Measurements from ENCODE around the gene PXMP4. TPM values are rescaled to one million over a fixed set of nuclear protein-coding genes. Genes with fewer than 3 reads are reported as not detected.

PXMP4 gene, protein sequence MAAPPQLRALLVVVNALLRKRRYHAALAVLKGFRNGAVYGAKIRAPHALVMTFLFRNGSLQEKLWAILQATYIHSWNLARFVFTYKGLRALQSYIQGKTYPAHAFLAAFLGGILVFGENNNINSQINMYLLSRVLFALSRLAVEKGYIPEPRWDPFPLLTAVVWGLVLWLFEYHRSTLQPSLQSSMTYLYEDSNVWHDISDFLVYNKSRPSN
- total RNA-seq, result 7.7 TPM
- polyA plus RNA-seq (ENCODE audit: insufficient read depth in 1 of 8, insufficient read length in 8 of 8, low replicate concordance in 1 of 8), result 10 to 100 TPM in 2 of 8 donors, 1 to 10 TPM in 6; 8.0 to 10.7 (median 8.6) TPM
- long read RNA-seq, donor 1, full-length matches to known transcripts, result 3 of 3 reads
- long read RNA-seq, donor 1, partial matches to known transcripts, result 0 of 3 reads
- long read RNA-seq, donor 1, other reads (novel, unspliced or antisense), result 0 of 3 reads
- long read RNA-seq, donor 2, result 0 reads
- long read RNA-seq, donor 3, full-length matches to known transcripts, result 5 of 5 reads
- long read RNA-seq, donor 3, partial matches to known transcripts, result 0 of 5 reads
- long read RNA-seq, donor 3, other reads (novel, unspliced or antisense), result 0 of 5 reads
- long read RNA-seq, donor 4, full-length matches to known transcripts, result 3 of 3 reads
- long read RNA-seq, donor 4, partial matches to known transcripts, result 0 of 3 reads
- long read RNA-seq, donor 4, other reads (novel, unspliced or antisense), result 0 of 3 reads
- long read RNA-seq, donor 5, full-length matches to known transcripts, result 9 of 9 reads
- long read RNA-seq, donor 5, partial matches to known transcripts, result 0 of 9 reads
- long read RNA-seq, donor 5, other reads (novel, unspliced or antisense), result 0 of 9 reads
- long read RNA-seq, donor 6, full-length matches to known transcripts, result 4 of 4 reads
- long read RNA-seq, donor 6, partial matches to known transcripts, result 0 of 4 reads
- long read RNA-seq, donor 6, other reads (novel, unspliced or antisense), result 0 of 4 reads
- long read RNA-seq, donor 7, full-length matches to known transcripts, result 9 of 9 reads
- long read RNA-seq, donor 7, partial matches to known transcripts, result 0 of 9 reads
- long read RNA-seq, donor 7, other reads (novel, unspliced or antisense), result 0 of 9 reads
- long read RNA-seq, donor 8, full-length matches to known transcripts, result 2 of 2 reads
- long read RNA-seq, donor 8, partial matches to known transcripts, result 0 of 2 reads
- long read RNA-seq, donor 8, other reads (novel, unspliced or antisense), result 0 of 2 reads
- long read RNA-seq, donor 9, full-length matches to known transcripts, result 4 of 4 reads
- long read RNA-seq, donor 9, partial matches to known transcripts, result 0 of 4 reads
- long read RNA-seq, donor 9, other reads (novel, unspliced or antisense), result 0 of 4 reads
- long read RNA-seq, donor 10, full-length matches to known transcripts, result 5 of 5 reads
- long read RNA-seq, donor 10, partial matches to known transcripts, result 0 of 5 reads
- long read RNA-seq, donor 10, other reads (novel, unspliced or antisense), result 0 of 5 reads
- long read RNA-seq, donor 11, full-length matches to known transcripts, result 4 of 4 reads
- long read RNA-seq, donor 11, partial matches to known transcripts, result 0 of 4 reads
- long read RNA-seq, donor 11, other reads (novel, unspliced or antisense), result 0 of 4 reads

GRCh38 chr20:33719989-33720709, at the start of gene PXMP4:
Gene PXMP4 (minus strand): TSS chr20:33720310. CDS start chr20:33720207, 103 bp downstream.
- peak within 1 kb of the TSS; percentile 83 for H3K4me3 ChIP-seq (ENCODE audit: low read length)
- under 1% methylated on average over 41 of the region's 46 CpGs for WGBS (ENCODE audit: insufficient coverage)

GRCh38 chr20:33769043-33769442, 48.9 kb upstream of the PXMP4 start:
- Histone ChIP-seq H3K9me3 (replicated peaks; ENCODE audit: control insufficient read depth, low read depth, low read length) (no peaks in the 10 kb centered on the region), H3K36me3 (ENCODE audit: control insufficient read depth, insufficient read depth, low read length) (peaks cover 18% of the 10 kb centered on the region), H3K27me3 (ENCODE audit: control insufficient read depth, insufficient read depth, low read length) (no peaks in the 10 kb centered on the region), H3K4me3 (ENCODE audit: low read length) (no peak overlapping the region), H3K27ac (ENCODE audit: low read length) (no peak overlapping the region), H3K4me1 (ENCODE audit: control insufficient read depth, insufficient read depth, low read length) (no peaks in the 10 kb centered on the region)
- no peak for DNase-seq
- WGBS (ENCODE audit: insufficient coverage), result no CpG with 5 or more reads among the region's 4 CpGs

More at GRCh38 chr20:33719989-33720709, at the start of gene PXMP4:
- peak; percentile 100 for DNase-seq
- H3K4me1 ChIP-seq (ENCODE audit: control insufficient read depth, insufficient read depth, low read length), result peaks cover 11% of the 10 kb centered on the region
- peak within 1 kb of the TSS; percentile 29 for H3K27ac ChIP-seq (ENCODE audit: low read length)
- H3K27me3 ChIP-seq (ENCODE audit: control insufficient read depth, insufficient read depth, low read length), result no peaks in the 10 kb centered on the region
- H3K36me3 ChIP-seq (ENCODE audit: control insufficient read depth, insufficient read depth, low read length), result no peaks in the 10 kb centered on the region
- H3K9me3 ChIP-seq (replicated peaks; ENCODE audit: control insufficient read depth, low read depth, low read length), result no peaks in the 10 kb centered on the region

GRCh38 chr20:33767777-33768138, 47.6 kb upstream of the PXMP4 start:
- H3K4me1 ChIP-seq (ENCODE audit: control insufficient read depth, insufficient read depth, low read length), result no peaks in the 10 kb centered on the region
- WGBS (ENCODE audit: insufficient coverage), result 89% methylated on average over 1 of the region's 2 CpGs
- no peaks in the 10 kb centered on the region for H3K9me3 ChIP-seq (replicated peaks; ENCODE audit: control insufficient read depth, low read depth, low read length)
- H3K27me3 ChIP-seq (ENCODE audit: control insufficient read depth, insufficient read depth, low read length), result no peaks in the 10 kb centered on the region
- no peak for DNase-seq
- H3K4me3 ChIP-seq (ENCODE audit: low read length), result no peak overlapping the region
- H3K36me3 ChIP-seq (ENCODE audit: control insufficient read depth, insufficient read depth, low read length), result peaks cover 14% of the 10 kb centered on the region
- no peak overlapping the region for H3K27ac ChIP-seq (ENCODE audit: low read length)

- no peak overlapping the region for H3K27ac ChIP-seq (ENCODE audit: low read length)
- WGBS (ENCODE audit: insufficient coverage), result 100% methylated on average over 3 of the region's 9 CpGs
- peaks cover 13% of the 10 kb centered on the region for H3K36me3 ChIP-seq (ENCODE audit: control insufficient read depth, insufficient read depth, low read length)
- no peak overlapping the region for H3K4me3 ChIP-seq (ENCODE audit: low read length)
- no peaks in the 10 kb centered on the region for H3K9me3 ChIP-seq (replicated peaks; ENCODE audit: control insufficient read depth, low read depth, low read length)
- H3K27me3 ChIP-seq (ENCODE audit: control insufficient read depth, insufficient read depth, low read length), result no peaks in the 10 kb centered on the region
- H3K4me1 ChIP-seq (ENCODE audit: control insufficient read depth, insufficient read depth, low read length), result no peaks in the 10 kb centered on the region
- no peak for DNase-seq
These were observed 46.6 kb upstream of the PXMP4 start for GRCh38 chr20:33766686-33767085.

- no peak overlapping the region for H3K4me3 ChIP-seq (ENCODE audit: low read length)
- H3K27ac ChIP-seq (ENCODE audit: low read length), result no peak overlapping the region
- peaks cover 13% of the 10 kb centered on the region for H3K36me3 ChIP-seq (ENCODE audit: control insufficient read depth, insufficient read depth, low read length)
- no peaks in the 10 kb centered on the region for H3K9me3 ChIP-seq (replicated peaks; ENCODE audit: control insufficient read depth, low read depth, low read length)
- no peak for DNase-seq
- 92% methylated on average over 2 of the region's 5 CpGs for WGBS (ENCODE audit: insufficient coverage)
- H3K4me1 ChIP-seq (ENCODE audit: control insufficient read depth, insufficient read depth, low read length), result no peaks in the 10 kb centered on the region
- no peaks in the 10 kb centered on the region for H3K27me3 ChIP-seq (ENCODE audit: control insufficient read depth, insufficient read depth, low read length)
These were observed 45.5 kb upstream of the PXMP4 start for GRCh38 chr20:33765592-33765991.

DNA sequence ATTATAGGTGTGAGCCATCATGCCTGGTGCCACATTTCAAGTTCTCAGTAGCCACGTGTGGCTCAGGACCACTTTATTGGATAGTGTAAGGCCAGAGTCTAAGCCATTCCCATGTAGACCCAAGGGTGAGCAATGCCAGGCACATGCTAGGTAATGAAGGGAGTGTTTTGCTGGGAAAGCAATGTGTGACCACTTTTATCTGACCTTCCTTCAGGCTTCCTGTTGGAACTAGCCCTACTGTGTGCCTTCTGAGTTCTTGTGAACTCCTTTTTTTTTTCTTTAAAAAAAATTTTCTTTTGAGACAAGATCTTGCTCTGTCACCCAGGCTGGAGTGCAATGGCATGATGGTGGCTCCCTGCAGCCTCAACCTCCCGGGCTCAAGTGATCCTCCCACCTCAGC, 45.0 kb upstream of the PXMP4 start:
- DNase-seq, result no peak
- WGBS (ENCODE audit: insufficient coverage), result 100% methylated on average over 1 of the region's 2 CpGs
- H3K4me3 ChIP-seq (ENCODE audit: low read length), result no peak overlapping the region
- no peaks in the 10 kb centered on the region for H3K4me1 ChIP-seq (ENCODE audit: control insufficient read depth, insufficient read depth, low read length)
- H3K27ac ChIP-seq (ENCODE audit: low read length), result no peak overlapping the region
- H3K36me3 ChIP-seq (ENCODE audit: control insufficient read depth, insufficient read depth, low read length), result peaks cover 13% of the 10 kb centered on the region
- no peaks in the 10 kb centered on the region for H3K27me3 ChIP-seq (ENCODE audit: control insufficient read depth, insufficient read depth, low read length)
- H3K9me3 ChIP-seq (replicated peaks; ENCODE audit: control insufficient read depth, low read depth, low read length), result no peaks in the 10 kb centered on the region

DNA sequence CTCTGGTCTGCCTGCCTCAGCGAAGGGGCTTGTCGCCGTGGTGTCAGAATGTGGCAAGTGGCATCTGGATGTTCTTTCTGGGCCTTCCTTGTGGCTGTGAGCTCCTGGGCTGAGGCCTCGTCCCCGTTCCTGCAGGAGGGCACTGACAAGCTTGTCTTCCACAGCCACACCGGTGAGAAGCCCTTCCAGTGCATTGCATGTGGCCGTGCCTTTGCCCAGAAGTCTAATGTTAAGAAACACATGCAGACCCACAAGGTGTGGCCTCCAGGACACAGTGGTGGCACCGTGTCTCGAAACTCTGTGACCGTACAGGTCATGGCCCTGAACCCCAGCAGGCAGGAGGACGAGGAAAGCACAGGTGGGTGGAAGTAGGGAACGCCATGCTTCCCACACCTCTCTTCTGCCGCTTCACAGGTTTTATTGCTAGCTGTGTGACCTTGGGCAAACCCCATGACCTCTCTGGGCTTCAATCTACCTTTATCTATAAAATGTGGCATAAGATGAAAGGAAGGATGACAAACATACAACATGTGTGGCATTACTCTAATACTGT, 41.7 kb upstream of the PXMP4 start:
- no peak for DNase-seq
- no peak overlapping the region for H3K27ac ChIP-seq (ENCODE audit: low read length)
- no peaks in the 10 kb centered on the region for H3K4me1 ChIP-seq (ENCODE audit: control insufficient read depth, insufficient read depth, low read length)
- H3K4me3 ChIP-seq (ENCODE audit: low read length), result no peak overlapping the region
- H3K36me3 ChIP-seq (ENCODE audit: control insufficient read depth, insufficient read depth, low read length), result peaks cover 18% of the 10 kb centered on the region
- H3K9me3 ChIP-seq (replicated peaks; ENCODE audit: control insufficient read depth, low read depth, low read length), result peaks cover 5% of the 10 kb centered on the region
- no peaks in the 10 kb centered on the region for H3K27me3 ChIP-seq (ENCODE audit: control insufficient read depth, insufficient read depth, low read length)
- WGBS (ENCODE audit: insufficient coverage), result 89% methylated on average over 8 of the region's 13 CpGs

DNA sequence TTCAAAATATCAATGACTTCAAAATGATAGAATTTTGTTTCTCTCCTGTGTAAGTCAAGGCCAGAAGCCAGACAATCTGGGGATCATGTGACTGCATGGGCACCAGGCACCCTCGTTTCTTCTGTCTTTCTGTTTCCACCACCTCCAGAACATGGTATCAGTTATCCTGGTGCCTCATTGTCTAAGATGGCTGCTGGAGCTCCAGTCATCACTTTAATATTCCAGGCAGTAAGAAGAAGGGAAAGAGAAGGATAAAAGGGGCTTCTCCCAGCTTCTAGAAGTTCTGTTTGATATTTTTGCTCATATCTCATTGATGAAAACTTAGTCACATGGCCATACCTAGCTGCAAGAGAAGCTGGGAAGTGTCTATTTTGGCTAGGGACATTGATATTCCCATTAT, 37.3 kb upstream of the PXMP4 start:
- no peak overlapping the region for H3K27ac ChIP-seq (ENCODE audit: low read length)
- H3K27me3 ChIP-seq (ENCODE audit: control insufficient read depth, insufficient read depth, low read length), result no peaks in the 10 kb centered on the region
- peaks cover 5% of the 10 kb centered on the region for H3K9me3 ChIP-seq (replicated peaks; ENCODE audit: control insufficient read depth, low read depth, low read length)
- WGBS (ENCODE audit: insufficient coverage), result no CpG with 5 or more reads among the region's 1 CpG
- H3K36me3 ChIP-seq (ENCODE audit: control insufficient read depth, insufficient read depth, low read length), result peaks cover 33% of the 10 kb centered on the region
- no peak for DNase-seq
- H3K4me3 ChIP-seq (ENCODE audit: low read length), result no peak overlapping the region
- H3K4me1 ChIP-seq (ENCODE audit: control insufficient read depth, insufficient read depth, low read length), result no peaks in the 10 kb centered on the region

DNA sequence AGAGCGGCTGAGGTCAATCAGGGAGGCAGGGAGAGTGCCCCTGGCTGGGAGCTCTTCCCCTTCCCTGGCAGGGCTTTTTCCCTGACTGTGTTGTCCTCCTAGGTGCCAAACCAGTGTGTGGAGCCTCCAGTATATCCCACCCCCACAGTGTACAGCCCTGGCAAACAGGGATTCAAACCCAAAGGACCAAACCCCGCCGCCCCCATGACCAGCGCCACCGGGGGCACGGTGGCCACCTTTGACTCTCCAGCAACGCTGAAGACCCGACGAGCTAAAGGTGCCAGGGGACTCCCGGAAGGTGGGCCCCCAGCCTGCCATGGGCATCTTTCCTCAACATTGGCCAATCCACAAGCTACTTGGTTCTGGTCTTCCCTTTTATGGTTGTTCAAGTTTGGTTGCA, 36.9 kb upstream of the PXMP4 start:
- H3K36me3 ChIP-seq (ENCODE audit: control insufficient read depth, insufficient read depth, low read length), result peaks cover 33% of the 10 kb centered on the region
- peaks cover 5% of the 10 kb centered on the region for H3K9me3 ChIP-seq (replicated peaks; ENCODE audit: control insufficient read depth, low read depth, low read length)
- WGBS (ENCODE audit: insufficient coverage), result 98% methylated on average over 7 of the region's 10 CpGs
- H3K4me1 ChIP-seq (ENCODE audit: control insufficient read depth, insufficient read depth, low read length), result no peaks in the 10 kb centered on the region
- no peak overlapping the region for H3K27ac ChIP-seq (ENCODE audit: low read length)
- no peak overlapping the region for H3K4me3 ChIP-seq (ENCODE audit: low read length)
- H3K27me3 ChIP-seq (ENCODE audit: control insufficient read depth, insufficient read depth, low read length), result no peaks in the 10 kb centered on the region
- no peak for DNase-seq

Measured in muscle of leg (tissue), 16 donors.